GM21526 (cell line): ENCODE results near the gene UBASH3B.

Experiments used
- ATAC-seq: cut with Tn5 transposase; IDR thresholded peaks from one replicate; pipeline ENCODE4 v1.9.1; 2021; ENCODE audit warnings: moderate library complexity; ENCODE audit not compliant: unreplicated experiment, low FRiP score

The UBASH3B gene

DNA sequence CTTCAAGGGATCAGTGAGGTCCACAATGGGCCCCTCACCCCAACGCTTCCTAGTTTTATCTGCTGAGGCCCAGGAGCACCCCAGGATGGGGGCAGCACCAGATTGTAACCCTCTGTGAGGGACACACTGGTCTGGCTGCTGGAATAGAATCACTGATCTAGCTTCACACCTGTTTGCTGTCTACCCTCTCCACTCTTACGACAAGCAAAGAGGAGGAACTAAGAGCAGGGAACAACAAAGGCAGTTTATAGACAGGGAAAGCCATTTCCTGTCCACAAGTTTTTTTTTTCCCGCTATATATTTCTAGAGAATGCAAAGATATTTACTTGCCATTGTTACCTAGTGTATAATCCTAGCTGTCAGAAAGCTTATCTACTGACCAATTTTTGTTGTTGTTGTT lies 121.8 kb downstream of the UBASH3B start:
- no peak for ATAC-seq

DNA sequence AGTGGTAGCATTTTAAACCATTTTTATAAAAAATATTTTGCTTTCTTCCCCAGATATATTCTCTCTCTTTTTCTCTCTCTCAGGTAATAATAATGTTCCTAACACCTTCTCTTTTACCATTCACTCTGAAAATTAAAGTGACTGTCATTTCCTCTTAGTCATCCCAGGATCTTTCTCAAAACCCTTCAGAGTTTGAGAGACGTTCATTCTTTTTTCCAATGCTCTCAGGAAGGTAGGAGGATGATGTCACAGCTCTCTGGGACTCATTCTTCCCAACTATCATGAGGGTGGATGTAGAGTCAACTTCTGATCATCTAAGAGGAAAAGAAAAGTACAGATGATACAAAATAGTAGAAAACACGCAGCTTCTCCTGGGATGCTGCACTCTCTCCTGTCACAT lies 122.6 kb downstream of the UBASH3B start:
- no peak for ATAC-seq

DNA sequence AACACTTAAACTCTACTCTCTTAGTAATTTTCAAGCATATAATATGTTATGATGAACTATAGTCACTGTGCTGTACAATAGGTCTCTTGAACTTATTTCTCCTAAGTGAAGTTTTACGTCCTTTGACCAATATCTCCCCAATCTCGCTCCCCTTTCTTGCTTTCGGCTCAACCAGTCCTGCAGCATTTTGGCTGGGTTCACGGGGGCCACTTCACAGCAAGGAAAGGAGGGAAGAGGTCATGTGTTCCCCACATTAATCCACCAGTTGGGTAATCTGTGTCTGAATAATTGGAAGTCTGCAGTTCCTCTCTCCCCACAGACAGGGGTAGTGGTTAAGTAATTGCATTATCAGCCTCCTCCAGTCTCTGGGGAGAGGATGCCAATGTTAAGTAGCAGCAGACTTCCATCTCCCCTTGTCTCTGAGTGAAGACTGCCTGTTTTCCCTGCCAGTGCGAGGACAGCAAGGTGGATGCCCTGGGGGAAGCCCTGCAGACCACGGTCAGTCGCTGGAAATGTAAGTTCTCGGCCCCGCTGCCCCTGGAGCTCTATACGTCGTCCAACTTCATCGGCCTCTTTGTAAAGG lies 123.6 kb downstream of the UBASH3B start:
- no peak for ATAC-seq

DNA sequence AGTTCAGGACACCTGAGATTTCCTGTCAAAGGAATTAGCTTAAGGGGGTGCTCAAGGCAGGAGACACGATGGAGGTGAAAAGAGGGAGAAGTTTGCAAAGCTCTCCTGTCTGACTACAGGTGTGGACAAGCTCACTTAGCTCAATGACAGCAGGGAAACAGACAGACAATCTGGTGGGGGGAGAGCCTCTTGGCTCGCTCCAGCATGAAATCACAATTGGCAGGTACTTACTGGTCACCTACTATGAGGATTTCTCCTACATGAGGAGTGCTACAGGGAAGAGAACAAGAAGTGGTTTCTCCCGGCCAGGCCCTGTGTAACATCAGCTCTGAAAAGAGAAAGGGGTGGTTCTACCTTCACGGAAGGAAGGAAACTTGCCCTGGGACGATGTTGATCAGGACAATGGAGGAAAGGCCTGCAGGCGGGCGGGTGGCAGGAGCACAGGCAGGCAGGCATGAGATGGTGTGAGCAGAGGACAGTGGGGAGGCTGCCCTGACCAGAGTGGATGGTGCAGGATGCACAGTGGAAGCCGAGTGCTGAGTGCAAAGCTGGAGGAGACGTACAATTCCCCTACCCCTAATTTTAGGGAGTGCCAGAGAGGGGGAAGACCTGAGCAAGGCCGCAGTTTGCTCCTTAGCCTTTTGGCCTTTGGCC lies 124.9 kb downstream of the UBASH3B start:
- ATAC-seq, result no peak

DNA sequence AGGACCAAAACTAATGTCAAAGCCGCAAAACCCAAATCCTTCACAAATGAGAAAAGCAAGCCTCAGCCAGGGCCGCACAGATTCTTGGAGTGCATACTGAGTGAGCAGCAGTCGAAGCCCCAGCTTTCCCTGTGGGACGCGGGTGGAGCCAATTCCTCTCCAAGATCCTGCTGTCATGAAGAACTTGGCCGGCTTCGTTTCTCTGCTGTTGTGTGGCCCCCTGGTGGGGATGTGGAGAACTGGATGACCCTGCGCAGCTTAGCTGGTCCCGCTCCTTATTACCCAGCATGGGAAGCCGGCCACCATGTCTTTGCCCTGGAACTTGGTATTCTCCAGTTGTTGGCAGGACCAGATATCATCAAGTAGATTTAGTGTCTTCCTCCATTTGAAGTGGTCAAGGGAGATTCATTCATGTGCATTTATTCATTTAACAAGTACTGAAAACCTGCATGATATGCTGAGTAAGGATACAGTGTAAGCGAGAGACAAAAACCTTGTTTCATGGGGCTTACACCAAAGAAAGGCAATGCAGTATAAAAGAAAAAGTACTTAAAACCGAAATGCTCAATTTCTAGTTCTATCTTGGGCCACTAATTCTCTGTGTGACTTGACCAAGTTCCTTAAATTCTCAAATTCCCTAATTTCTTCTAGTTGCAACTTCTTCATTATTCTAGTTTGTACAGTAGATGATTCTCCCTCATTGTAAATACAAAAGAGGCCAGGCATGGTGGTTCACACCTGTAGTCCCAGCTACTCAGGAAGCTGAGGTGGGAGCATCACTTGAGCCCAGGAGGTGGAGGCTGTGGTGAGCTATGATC lies 126.1 kb downstream of the UBASH3B start:
- ATAC-seq, result peak; percentile 85

DNA sequence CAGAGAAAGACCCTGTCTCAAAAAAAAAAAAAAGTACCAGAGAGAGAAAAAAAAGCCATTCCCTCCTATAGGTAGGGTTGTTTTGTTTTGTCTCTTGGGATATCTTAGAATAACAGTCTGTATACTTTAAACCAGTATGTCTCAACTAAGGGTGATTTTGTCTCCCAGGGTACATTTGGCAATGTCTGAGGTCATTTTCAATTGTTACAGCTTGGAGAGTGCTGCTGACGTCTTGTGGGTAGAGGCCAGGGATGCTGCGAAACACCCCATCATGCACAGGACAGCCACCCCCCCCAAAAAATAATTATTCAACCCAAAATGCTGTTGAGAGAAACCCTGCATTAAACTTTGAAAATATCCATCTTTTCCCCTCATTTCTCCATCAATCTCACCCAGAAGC lies 126.7 kb downstream of the UBASH3B start:
- no peak for ATAC-seq

DNA sequence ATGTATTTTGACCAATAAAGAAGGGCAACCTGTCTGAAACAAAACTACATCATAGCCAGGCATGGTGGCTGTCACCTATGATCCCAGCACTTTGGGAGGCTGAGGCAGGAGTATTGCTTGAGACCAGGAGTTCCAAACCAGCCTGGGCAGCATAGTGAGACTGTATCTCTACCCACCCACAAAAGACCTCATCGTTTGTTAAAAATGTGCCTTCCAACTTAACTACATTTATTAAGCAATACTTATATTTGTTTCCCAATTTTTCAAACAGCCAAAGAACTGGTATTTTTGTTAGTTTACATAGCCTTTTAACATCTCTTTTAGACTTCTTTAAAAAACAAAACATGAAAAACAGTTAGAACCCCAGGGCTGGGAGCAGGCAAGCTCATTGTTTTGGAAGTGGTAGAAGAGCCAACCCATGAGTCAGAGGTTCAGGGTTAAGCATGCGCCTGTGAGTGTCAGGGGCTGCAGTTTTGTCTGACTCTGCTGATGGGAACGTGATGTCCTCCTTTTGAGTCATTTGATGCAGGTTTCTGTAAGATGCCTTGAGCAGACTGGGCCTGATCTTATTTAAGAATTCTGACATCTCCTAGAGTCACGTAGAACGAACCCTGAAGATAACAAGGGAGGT lies 128.9 kb downstream of the UBASH3B start:
- no peak for ATAC-seq

DNA sequence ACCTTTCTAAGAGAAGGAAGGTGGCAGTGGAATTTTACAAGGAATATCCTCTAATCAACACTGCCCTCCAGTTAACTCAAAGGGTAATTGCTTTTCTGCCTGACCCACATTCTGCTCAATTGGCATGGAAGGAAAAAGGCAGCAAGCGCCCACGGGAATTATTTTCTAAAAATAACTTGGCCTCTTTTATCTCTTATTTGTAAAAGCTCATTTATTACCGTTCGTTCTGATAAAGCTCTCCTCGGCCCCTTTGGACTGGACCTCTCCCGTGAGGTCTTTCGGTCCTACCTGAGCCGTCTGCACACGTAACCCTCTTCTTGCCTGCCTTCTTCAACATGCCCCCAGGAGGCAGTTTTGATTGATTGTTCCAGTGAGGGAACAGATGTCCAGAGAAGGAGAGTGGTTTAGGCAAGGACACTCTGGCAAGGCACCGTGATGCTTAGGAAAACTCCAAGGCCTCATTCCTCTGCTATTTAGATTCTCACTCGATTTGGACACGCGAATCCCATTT lies 129.6 kb downstream of the UBASH3B start:
- ATAC-seq, result no peak

DNA sequence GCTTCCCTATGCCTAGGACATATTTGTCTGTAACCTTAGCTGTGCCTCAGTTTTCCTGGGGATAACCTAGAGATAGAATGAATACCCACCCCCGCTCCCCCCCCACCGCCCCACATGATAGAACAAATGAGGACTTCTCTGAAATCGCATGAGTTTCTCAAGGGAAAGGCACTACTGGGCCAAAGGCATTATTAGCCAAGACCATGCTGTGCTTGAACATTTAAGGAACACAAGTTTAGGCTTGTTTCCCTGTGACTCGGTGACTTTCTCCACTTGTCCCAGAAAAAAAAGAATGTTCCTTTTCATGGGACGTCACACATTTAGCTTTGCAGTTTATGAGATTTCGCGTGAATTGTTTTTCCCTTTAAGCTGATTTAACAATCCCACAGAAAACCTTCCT lies 131.4 kb downstream of the UBASH3B start:
- no peak for ATAC-seq

DNA sequence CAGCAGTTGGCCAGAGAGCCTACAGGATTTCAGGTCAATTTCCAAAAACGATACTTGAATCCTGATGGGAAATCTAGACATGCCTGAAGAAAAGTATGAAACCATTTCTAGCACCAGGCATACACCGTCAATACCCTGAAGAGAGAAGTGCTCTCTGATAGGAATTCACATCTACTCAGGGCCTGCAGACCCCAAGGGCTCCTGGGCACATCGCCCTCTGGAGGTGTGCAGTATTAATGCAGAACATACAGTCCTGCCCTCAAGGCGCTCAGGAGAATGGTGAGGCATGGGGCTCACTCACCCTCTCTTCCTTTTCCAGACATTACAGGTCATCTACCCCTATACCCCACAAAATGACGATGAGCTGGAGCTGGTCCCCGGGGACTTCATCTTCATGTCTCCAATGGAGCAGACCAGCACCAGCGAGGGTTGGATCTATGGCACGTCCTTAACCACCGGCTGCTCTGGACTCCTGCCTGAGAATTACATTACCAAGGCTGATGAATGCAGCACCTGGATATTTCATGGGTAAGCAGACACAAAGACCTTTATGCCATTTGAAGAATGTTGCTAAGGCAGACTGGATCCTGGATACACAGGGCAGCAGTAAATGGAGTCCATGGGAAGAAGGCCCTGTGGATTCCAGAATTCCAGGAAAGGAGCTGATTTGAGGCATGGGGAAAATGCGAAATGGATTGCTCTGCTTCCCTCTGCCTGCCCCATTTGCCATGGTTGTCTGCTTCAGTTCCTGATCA lies 133.4 kb downstream of the UBASH3B start:
- ATAC-seq, result no peak

DNA sequence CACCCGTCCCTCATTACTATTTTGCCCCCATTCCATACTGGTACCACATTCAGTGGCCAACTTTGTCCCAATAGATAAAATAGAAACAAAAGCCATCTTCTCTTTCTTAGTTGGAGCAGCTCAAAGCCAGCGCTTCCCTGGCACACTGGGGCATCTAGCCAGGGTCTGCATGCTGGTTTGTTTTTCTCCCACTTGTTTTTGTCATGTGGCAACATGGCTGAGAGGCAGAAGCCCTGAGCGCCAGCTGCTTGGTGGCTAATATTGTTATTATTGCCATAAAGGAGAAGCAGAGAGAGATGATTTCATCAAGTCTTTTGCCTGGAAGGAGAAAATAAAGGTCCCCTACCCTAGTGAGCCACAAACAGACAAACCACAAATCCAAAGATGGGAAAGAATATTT lies 134.4 kb downstream of the UBASH3B start:
- no peak for ATAC-seq

DNA sequence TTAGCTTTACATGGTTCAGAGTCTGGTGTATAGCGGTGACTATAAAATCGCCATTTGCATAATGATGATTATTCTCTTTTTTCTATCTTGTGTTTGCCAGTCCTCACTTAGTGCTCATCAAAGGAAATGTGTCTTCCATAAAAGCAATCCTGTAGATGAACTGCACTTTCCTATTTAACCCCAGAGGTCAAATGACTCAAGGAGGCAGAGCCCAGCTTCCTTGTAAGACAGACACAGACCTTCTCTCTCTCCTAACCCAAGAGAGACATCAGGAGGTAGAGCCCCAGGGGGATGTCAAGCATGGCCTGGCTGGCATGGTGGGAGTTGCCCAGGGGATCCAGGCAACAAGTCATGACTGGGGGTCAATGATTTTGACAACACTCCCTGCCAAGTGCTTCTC lies 135.9 kb downstream of the UBASH3B start:
- no peak for ATAC-seq

DNA sequence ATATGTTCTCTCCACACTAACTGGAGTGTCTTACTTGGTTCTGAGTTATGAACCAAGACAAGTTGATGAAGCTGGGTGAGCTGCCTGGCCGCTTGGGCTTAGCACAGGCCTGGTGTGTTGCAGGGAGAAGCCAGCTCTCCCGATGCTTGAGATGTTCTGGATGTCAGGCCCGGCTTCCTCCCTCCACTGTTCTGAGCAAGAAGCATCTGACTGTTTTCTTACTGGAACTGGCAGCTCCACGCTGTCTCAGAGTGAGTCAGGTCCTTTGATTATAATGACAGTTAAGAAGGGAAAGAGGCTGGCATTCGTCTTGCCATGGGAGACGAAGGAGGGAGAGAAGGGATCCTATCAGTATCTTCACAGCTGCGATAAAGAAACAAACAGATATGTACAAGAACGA lies 136.3 kb downstream of the UBASH3B start:
- ATAC-seq, result no peak

DNA sequence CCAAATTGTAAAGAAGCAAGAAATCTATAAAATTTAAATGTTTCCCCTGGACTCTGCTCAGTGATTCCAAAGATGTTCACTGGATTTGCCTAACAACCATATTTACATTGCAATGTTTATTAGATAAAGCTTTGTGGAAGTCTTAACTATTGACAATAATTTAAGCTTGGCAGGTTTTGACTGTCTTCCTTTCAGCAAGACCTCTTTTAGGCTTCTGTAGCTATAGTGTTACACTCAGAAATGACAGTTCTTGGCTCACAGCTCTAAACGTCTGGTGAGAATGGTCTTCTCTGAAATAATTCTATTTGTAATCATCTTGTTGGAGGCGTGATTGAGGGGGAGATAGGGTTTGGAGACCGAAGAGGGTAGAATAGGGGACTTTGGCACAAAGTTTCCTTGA lies 138.0 kb downstream of the UBASH3B start:
- no peak for ATAC-seq

DNA sequence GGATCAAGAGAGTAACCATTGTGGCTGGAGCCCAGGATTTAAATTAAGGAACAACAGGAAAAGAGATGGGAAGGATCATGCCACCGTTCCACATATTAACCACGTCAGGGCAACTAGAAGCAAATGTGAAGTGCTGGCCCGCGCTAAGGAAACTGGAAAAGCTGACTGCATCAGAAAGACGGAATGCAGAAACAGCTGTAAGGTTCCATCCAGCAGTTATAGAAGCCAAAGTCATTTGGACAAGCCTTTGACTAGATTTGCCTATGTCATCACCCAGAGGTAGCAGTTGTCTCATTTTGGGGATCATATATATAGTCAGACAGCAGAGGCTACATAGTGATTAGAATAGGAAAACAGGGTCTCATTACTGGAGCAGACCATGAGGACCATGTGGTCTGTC lies 139.8 kb downstream of the UBASH3B start:
- no peak for ATAC-seq

DNA sequence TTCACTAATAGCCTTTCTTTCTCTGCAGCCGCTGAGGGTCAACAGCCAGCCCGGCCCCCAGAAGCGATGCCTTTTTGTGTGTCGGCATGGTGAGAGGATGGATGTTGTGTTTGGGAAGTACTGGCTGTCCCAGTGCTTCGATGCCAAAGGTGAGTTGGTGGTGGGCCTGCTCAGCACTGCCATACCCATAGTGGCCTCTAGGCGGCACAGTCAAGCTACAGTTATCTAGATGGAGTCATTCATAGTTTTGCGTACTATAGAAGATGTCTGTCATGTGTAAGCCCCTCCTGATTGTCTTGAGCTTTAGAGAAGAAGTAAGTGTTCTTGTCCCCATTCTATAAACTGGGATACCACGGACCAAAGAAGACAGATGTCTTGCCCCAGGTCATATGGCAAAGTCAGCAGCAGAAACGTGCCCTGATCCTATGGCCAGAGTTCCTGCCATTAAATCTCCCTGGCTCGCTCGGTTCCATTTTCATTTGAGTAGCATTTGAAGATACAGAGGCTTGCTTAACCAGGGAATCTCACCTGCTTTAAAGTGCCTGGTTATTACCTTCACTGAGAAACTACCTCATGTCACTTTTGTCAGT lies 140.7 kb downstream of the UBASH3B start:
- peak; percentile 90 for ATAC-seq

DNA sequence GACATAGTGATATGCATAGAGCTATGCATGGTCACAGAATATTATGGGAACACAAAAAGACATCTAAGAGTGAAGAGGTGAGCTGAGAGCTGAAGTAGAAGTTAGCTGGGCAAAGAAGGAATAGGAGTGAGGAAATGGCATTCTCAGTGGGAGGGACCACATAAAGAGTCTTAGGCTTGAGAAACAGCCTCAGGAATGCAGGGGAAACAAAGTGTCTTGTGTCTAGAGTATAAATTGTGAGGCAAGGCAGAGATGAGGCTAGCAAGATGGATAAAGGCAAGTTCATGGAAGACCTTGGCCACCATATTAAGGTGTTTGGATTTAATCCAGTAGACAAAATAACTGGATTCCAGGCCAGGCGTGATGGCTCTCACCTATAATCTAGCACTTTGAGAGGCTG lies 142.1 kb downstream of the UBASH3B start:
- no peak for ATAC-seq

DNA sequence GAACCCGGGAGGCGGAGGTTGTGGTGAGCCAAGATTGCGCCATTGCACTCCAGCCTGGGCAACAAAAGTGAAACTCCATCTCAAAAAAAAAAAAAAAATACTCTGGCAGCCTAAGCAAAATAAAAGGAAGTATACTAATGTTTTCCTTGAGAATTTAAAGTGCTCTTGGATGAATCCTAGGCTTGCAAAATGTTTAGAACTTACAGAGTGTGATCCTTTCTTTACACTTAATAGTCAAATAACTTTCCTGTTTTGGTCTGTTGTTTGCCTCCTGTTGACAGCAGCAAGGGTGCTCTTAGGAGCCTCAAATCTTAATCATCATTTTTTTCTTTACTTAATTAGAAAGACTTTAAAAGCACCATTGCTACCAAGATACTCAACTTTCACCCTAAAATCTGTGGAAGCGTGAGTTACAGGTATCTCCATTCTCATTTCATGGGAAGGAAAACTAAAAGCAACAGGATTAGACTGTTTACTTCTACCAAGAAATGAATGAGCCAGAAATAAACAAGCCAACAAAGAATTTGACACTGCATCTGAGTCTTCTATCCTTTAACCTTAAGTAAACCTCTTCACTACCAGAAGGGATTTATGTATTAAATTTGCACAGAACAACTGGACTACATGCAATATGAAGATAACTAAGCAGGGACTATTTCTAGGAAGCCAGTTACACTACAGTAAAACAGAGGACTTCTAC lies 144.0 kb downstream of the UBASH3B start:
- no peak for ATAC-seq

DNA sequence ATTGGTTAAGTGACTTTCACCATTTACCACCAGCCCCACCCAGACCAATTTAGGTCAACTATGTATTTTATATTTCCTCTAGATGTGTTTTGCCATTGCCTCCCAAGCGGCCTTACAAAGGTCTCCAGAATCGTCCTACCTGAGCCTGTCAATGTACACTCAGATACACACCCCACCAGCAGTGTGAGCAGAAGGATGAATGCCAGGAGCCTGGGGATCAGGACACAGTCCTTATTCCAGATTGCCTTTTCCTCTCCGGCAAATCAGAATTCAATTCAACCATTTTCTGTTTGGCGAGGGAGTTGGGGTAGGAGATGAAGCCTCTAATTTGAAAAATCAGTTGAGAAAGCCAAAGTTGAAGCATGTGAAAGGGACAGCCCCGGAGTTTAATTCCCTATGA lies 147.4 kb downstream of the UBASH3B start:
- ATAC-seq, result no peak

DNA sequence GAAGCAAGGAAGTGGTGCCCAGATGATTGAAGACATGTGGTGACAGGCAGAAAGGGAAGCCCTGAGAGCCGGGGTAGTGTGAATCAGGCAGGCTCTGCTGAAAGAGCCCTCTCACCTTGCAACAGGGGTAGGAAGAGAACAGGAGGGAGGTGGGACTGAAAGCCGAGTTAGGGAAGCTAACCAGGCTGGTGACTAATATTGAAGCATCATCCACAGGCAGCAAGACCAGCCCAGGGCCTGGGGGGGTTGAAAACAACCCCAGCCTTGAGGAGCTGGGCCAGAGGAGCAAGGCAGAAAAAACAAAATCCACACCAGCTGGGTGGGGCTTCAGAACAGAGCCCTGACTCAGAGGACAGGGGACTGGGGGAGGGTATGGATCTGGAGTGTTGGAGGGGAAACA lies 147.8 kb downstream of the UBASH3B start:
- no peak for ATAC-seq
